Loucy (cell line): ENCODE measurements around the gene CPED1.
"Not testable (repeated sequence)": the region's sequence is repeated elsewhere in the genome, so short reads cannot be mapped to it uniquely, and the experiment has no call there.

Experiments
- H2AFZ ChIP-seq: fragments of 200-600 bp; sonication (generic); 2 replicates; pipeline ENCODE4 v1.6.0; 2016; ENCODE audit warnings: antibody characterized with exemption, mild to moderate bottlenecking, low read length, moderate library complexity
- H3F3A ChIP-seq: fragments of 200-600 bp; 2 replicates; pipeline ENCODE4 v1.6.0; 2016; ENCODE audit warnings: antibody characterized with exemption, low read depth, mild to moderate bottlenecking
- H3K27me3 ChIP-seq: fragments of 200-600 bp; sonication (generic); 2 replicates; pipeline ENCODE4 v1.6.1; 2014; ENCODE audit warnings: low read length, mild to moderate bottlenecking; ENCODE audit not compliant: insufficient read depth, poor library complexity, severe bottlenecking
- H3K36me3 ChIP-seq: fragments of 200-600 bp; sonication (generic); 2 replicates; pipeline ENCODE4 v1.6.1; 2016; ENCODE audit warnings: low read length; ENCODE audit not compliant: insufficient read depth
- H3K4me1 ChIP-seq: fragments of 200-600 bp; sonication (generic); 2 replicates; pipeline ENCODE4 v1.5.1; 2014; ENCODE audit warnings: low read length, mild to moderate bottlenecking; ENCODE audit not compliant: insufficient read depth, poor library complexity, severe bottlenecking
- H3K4me2 ChIP-seq: fragments of 200-600 bp; sonication (generic); 2 replicates; pipeline ENCODE4 v1.6.0; 2014; ENCODE audit warnings: antibody characterized with exemption, low read length, low read depth, mild to moderate bottlenecking; ENCODE audit not compliant: poor library complexity, severe bottlenecking
- H3K4me3 ChIP-seq: fragments of 200-600 bp; sonication (generic); 2 replicates; pipeline ENCODE4 v1.5.1; 2014; ENCODE audit warnings: low read length, mild to moderate bottlenecking, mixed read lengths; ENCODE audit not compliant: poor library complexity, severe bottlenecking
- H3K79me2 ChIP-seq: fragments of 200-600 bp; sonication (generic); 2 replicates; pipeline ENCODE4 v1.6.1; 2014; ENCODE audit warnings: low read length; ENCODE audit not compliant: insufficient read depth
- H3K9ac ChIP-seq: fragments of 200-600 bp; sonication (generic); 2 replicates; pipeline ENCODE4 v1.6.0; 2014; ENCODE audit warnings: mild to moderate bottlenecking, low read depth, low read length, moderate library complexity; ENCODE audit not compliant: poor library complexity, severe bottlenecking
- H3K9me2 ChIP-seq: fragments of 200-600 bp; sonication (generic); replicated peaks from 2 replicates; pipeline ENCODE4 v1.6.1; 2016; ENCODE audit warnings: low read depth, low read length, mixed read lengths
- H3K9me3 ChIP-seq: fragments of 200-600 bp; sonication (generic); 2 replicates; pipeline ENCODE4 v1.6.1; 2014; ENCODE audit warnings: mild to moderate bottlenecking, antibody characterized with exemption, low read length, low read depth; ENCODE audit not compliant: insufficient read depth
- H4K20me1 ChIP-seq: fragments of 200-600 bp; sonication (generic); 2 replicates; pipeline ENCODE4 v1.6.0; 2014; ENCODE audit warnings: antibody characterized with exemption, low read length, mild to moderate bottlenecking; ENCODE audit not compliant: insufficient read depth, poor library complexity, severe bottlenecking
- EZH2phosphoT487 ChIP-seq: fragments of 200-600 bp; IDR thresholded peaks from 2 replicates; pipeline ENCODE4 v1.6.1; 2018; ENCODE audit warnings: antibody characterized with exemption, mild to moderate bottlenecking, moderate library complexity, borderline replicate concordance
- TF ChIP-seq, protein P1 (sequence below): fragments of 200-600 bp; sonication (generic); conservative IDR thresholded peaks from 2 replicates; pipeline ENCODE4 v1.5.1; 2014; ENCODE audit warnings: mild to moderate bottlenecking, antibody characterized with exemption, low read length

Gene CPED1

DNA sequence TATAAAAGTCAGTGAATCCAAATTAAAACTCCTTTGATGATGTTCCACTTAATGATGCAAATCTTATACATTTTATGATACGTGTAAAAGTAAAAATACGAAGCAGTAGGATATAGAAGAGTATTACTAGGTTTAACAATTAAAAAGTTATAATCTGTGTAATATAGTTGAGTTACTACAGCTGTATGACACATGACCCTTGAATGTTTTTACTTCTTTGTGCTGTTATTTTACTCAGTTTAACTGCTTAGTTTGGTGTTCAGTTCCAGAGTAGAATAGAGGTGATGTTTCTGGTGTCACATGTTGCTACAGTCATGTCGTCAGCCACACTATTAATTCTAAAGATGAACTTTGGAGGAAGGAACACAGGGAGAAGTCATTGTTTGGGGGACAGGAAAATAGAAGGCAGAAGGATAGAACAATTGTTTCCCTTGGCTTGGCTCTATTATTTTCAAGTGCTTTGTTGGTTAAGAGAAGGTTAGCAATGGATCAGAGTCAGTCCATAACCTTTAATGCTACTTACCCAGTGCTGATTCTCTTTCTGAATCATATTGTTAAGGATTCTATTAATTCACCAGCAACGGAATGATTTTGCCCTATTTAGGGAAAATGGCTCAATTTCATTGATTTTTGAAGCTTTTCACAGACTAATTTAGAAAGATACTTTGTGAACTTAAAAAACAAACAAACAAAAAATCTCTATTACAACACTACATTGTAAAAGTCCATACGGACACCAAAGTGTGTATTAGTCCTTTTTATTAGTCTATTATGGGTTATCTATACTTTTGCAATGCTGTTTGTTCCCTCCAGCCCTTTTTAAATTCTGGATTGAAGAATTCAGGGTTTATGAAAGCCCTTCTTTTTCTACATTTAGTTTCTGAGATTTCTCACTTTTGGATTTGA lies 73.4 kb downstream of the CPED1 start:
- Histone ChIP-seq H3K36me3 (no peaks in the 10 kb centered on the region), H3K9me3 (no peaks in the 10 kb centered on the region), H2AFZ (no peak overlapping the region), H3K27me3 (no peaks in the 10 kb centered on the region), H3K4me2 (no peak overlapping the region), H3K79me2 (no peaks in the 10 kb centered on the region), H3K9me2 (no peaks in the 10 kb centered on the region), H3K4me1 (no peaks in the 10 kb centered on the region), H3K4me3 (no peak overlapping the region), H4K20me1 (no peaks in the 10 kb centered on the region), H3F3A (no peaks in the 10 kb centered on the region), H3K9ac (no peak overlapping the region)
- TF ChIP-seq, protein P1, sequence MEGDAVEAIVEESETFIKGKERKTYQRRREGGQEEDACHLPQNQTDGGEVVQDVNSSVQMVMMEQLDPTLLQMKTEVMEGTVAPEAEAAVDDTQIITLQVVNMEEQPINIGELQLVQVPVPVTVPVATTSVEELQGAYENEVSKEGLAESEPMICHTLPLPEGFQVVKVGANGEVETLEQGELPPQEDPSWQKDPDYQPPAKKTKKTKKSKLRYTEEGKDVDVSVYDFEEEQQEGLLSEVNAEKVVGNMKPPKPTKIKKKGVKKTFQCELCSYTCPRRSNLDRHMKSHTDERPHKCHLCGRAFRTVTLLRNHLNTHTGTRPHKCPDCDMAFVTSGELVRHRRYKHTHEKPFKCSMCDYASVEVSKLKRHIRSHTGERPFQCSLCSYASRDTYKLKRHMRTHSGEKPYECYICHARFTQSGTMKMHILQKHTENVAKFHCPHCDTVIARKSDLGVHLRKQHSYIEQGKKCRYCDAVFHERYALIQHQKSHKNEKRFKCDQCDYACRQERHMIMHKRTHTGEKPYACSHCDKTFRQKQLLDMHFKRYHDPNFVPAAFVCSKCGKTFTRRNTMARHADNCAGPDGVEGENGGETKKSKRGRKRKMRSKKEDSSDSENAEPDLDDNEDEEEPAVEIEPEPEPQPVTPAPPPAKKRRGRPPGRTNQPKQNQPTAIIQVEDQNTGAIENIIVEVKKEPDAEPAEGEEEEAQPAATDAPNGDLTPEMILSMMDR = no peak
- no peak for TF ChIP-seq EZH2phosphoT487

DNA sequence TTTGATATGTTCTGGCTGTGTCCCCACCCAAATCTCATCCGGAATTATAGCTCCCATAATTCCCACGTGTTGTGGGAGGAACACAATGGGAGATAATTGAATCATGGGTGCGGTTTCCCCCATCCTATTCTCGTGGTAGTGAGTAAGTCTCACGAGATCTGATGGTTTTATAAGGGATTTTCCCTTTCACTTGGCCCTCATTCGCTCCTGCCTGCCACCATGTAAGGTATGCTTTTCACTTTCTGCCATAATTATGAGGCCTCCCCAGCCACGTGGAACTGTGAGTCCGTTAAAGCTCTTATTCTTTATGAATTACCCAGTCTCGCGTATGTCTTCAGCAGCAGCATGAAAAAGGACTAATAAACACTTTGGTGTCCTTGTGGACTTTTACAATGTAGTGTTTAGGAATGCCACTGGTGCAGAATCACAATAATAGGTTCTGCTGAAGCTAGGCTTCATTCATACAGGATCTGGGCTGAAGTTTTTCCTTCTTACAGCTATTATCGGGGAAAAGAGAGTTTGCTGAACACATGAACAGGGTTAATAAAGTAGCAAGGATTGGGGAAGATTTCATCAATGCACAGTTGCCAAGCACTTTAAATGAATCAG lies 74.3 kb downstream of the CPED1 start:
- Histone ChIP-seq H4K20me1 (no peaks in the 10 kb centered on the region), H3K36me3 (no peaks in the 10 kb centered on the region), H3K9me3 (no peaks in the 10 kb centered on the region), H2AFZ (no peak overlapping the region), H3K9ac (no peak overlapping the region), H3K4me1 (no peaks in the 10 kb centered on the region), H3K79me2 (no peaks in the 10 kb centered on the region), H3K4me3 (no peak overlapping the region), H3F3A (no peaks in the 10 kb centered on the region), H3K9me2 (no peaks in the 10 kb centered on the region), H3K4me2 (no peak overlapping the region), H3K27me3 (no peaks in the 10 kb centered on the region)
- no peak for TF ChIP-seq EZH2phosphoT487
- TF ChIP-seq, protein P1 = no peak

DNA sequence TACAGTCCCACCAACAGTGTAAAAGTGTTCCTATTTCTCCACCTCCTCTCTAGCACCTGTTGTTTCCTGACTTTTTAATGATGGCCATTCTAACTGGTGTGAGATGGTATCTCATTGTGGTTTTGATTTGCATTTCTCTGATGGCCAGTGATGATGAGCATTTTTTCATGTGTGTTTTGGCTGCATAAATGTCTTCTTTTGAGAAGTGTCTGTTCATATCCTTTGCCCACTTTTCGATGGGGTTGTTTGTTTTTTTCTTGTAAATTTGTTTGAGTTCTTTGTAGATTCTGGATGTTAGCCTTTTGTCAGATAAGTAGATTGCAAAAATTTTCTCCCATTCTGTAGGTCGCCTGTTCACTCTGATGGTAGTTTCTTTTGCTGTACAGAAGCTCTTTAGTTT lies 79.2 kb downstream of the CPED1 start:
- not testable (repeated sequence) for H3K79me2 ChIP-seq, H3K27me3 ChIP-seq, H2AFZ ChIP-seq, H3K36me3 ChIP-seq, H3K4me3 ChIP-seq, H3K4me2 ChIP-seq, H4K20me1 ChIP-seq, H3K4me1 ChIP-seq, H3F3A ChIP-seq, H3K9ac ChIP-seq, H3K9me2 ChIP-seq, H3K9me3 ChIP-seq
